ENCODE results near the gene ZNF487.

The ZNF487 gene

GRCh38 chr10:43471935-43472720 lies 35.2 kb downstream of the ZNF487 start:
- Histone ChIP-seq H2AFZ (ENCODE audit: low read depth) (no peak overlapping the region), H3K27me3 (ENCODE audit: insufficient read depth, low read depth) (no peaks in the 10 kb centered on the region), H4K20me1 (ENCODE audit: insufficient read depth) (no peaks in the 10 kb centered on the region), H3K27ac (no peak overlapping the region), H3K4me2 (no peak overlapping the region), H3K36me3 (ENCODE audit: insufficient read depth) (no peaks in the 10 kb centered on the region), H3K4me3 (IDR thresholded peaks at IDR 0.05; ENCODE audit: insufficient read depth, low read depth, low read length) (no peak overlapping the region), H3K4me1 (ENCODE audit: low read depth, poor library complexity, severe bottlenecking) (no peaks in the 10 kb centered on the region), H3K9ac (no peak overlapping the region), H3K79me2 (ENCODE audit: insufficient read depth, low read depth) (no peaks in the 10 kb centered on the region)
- TF ChIP-seq CTCF (conservative IDR thresholded peaks at IDR 0.05; ENCODE audit: low read depth, low read length), result no peak

GRCh38 chr10:43479275-43479674 lies 42.4 kb downstream of the ZNF487 start:
- H3K4me1 ChIP-seq (ENCODE audit: low read depth, poor library complexity, severe bottlenecking), result no peaks in the 10 kb centered on the region
- no peak overlapping the region for H2AFZ ChIP-seq (ENCODE audit: low read depth)
- H3K9ac ChIP-seq, result no peak overlapping the region
- H3K27ac ChIP-seq, result no peak overlapping the region
- TF ChIP-seq CTCF (conservative IDR thresholded peaks at IDR 0.05; ENCODE audit: low read depth, low read length), result no peak
- no peak overlapping the region for H3K4me2 ChIP-seq
- no peak overlapping the region for H3K4me3 ChIP-seq (IDR thresholded peaks at IDR 0.05; ENCODE audit: insufficient read depth, low read depth, low read length)
- no peaks in the 10 kb centered on the region for H3K27me3 ChIP-seq (ENCODE audit: insufficient read depth, low read depth)
- no peaks in the 10 kb centered on the region for H3K79me2 ChIP-seq (ENCODE audit: insufficient read depth, low read depth)
- H3K36me3 ChIP-seq (ENCODE audit: insufficient read depth), result no peaks in the 10 kb centered on the region
- H4K20me1 ChIP-seq (ENCODE audit: insufficient read depth), result no peaks in the 10 kb centered on the region

GRCh38 chr10:43482319-43483078 lies 45.6 kb downstream of the ZNF487 start:
- H2AFZ ChIP-seq (ENCODE audit: low read depth), result no peak overlapping the region
- no peak overlapping the region for H3K4me2 ChIP-seq
- H3K27me3 ChIP-seq (ENCODE audit: insufficient read depth, low read depth), result no peaks in the 10 kb centered on the region

GRCh38 chr10:43491855-43492254 lies 54.9 kb downstream of the ZNF487 start:
- no peak overlapping the region for H3K27ac ChIP-seq
- H3K79me2 ChIP-seq (ENCODE audit: insufficient read depth, low read depth), result no peaks in the 10 kb centered on the region
- no peaks in the 10 kb centered on the region for H3K4me1 ChIP-seq (ENCODE audit: low read depth, poor library complexity, severe bottlenecking)
- no peak for TF ChIP-seq CTCF (conservative IDR thresholded peaks at IDR 0.05; ENCODE audit: low read depth, low read length)
- no peak overlapping the region for H3K9ac ChIP-seq
- H2AFZ ChIP-seq (ENCODE audit: low read depth), result no peak overlapping the region
- no peaks in the 10 kb centered on the region for H4K20me1 ChIP-seq (ENCODE audit: insufficient read depth)
- no peaks in the 10 kb centered on the region for H3K27me3 ChIP-seq (ENCODE audit: insufficient read depth, low read depth)
- H3K4me3 ChIP-seq (IDR thresholded peaks at IDR 0.05; ENCODE audit: insufficient read depth, low read depth, low read length), result no peak overlapping the region
- no peaks in the 10 kb centered on the region for H3K36me3 ChIP-seq (ENCODE audit: insufficient read depth)
- no peak overlapping the region for H3K4me2 ChIP-seq

More at GRCh38 chr10:43482319-43483078, 45.6 kb downstream of the ZNF487 start:
- Histone ChIP-seq H3K4me1 (ENCODE audit: low read depth, poor library complexity, severe bottlenecking) (no peaks in the 10 kb centered on the region), H3K27ac (no peak overlapping the region), H3K9ac (no peak overlapping the region), H3K36me3 (ENCODE audit: insufficient read depth) (no peaks in the 10 kb centered on the region), H3K4me3 (IDR thresholded peaks at IDR 0.05; ENCODE audit: insufficient read depth, low read depth, low read length) (no peak overlapping the region), H3K79me2 (ENCODE audit: insufficient read depth, low read depth) (no peaks in the 10 kb centered on the region), H4K20me1 (ENCODE audit: insufficient read depth) (no peaks in the 10 kb centered on the region)
- TF ChIP-seq CTCF (conservative IDR thresholded peaks at IDR 0.05; ENCODE audit: low read depth, low read length), result no peak
